ENCODE results near the gene RSAD2.

RSAD2 gene

GRCh38 chr2:6879011-6879410, 1.4 kb downstream of the RSAD2 start:
- H3K9me2 ChIP-seq (replicated peaks; ENCODE audit: insufficient read depth, low read length), result no peaks in the 10 kb centered on the region
- peaks cover 17% of the 10 kb centered on the region for H3K4me1 ChIP-seq (ENCODE audit: low read length)
- H4K20me1 ChIP-seq (ENCODE audit: insufficient read depth, low read length), result no peaks in the 10 kb centered on the region
- no peak for TF ChIP-seq EZH2 (optimal IDR thresholded peaks at IDR 0.05; ENCODE audit: low read depth, low read length)
- TF ChIP-seq CTCF (IDR thresholded peaks at IDR 0.05; ENCODE audit: low read length), result no peak
- no peak for TF ChIP-seq EZH2phosphoT487 (IDR thresholded peaks at IDR 0.05; ENCODE audit: low read length)
- no peak overlapping the region for H2AFZ ChIP-seq (ENCODE audit: low read length)
- no peaks in the 10 kb centered on the region for H3K36me3 ChIP-seq (replicated peaks; ENCODE audit: insufficient read depth, low read length)
- H3K4me2 ChIP-seq (ENCODE audit: low read depth, low read length), result no peak overlapping the region
- H3K27ac ChIP-seq (ENCODE audit: low read length), result no peak overlapping the region
- no peaks in the 10 kb centered on the region for H3K27me3 ChIP-seq (replicated peaks; ENCODE audit: insufficient read depth, low read length)
- peaks cover 8% of the 10 kb centered on the region for H3F3A ChIP-seq (ENCODE audit: insufficient read depth, low read length)
- no peak for DNase-seq
- no peak overlapping the region for H3K9ac ChIP-seq (ENCODE audit: low read length)
- no peaks in the 10 kb centered on the region for H3K79me2 ChIP-seq (ENCODE audit: low read length)
- no peak overlapping the region for H3K4me3 ChIP-seq (ENCODE audit: low read length)
- H3K9me3 ChIP-seq (replicated peaks; ENCODE audit: insufficient read depth, low read length), result no peaks in the 10 kb centered on the region

DNA sequence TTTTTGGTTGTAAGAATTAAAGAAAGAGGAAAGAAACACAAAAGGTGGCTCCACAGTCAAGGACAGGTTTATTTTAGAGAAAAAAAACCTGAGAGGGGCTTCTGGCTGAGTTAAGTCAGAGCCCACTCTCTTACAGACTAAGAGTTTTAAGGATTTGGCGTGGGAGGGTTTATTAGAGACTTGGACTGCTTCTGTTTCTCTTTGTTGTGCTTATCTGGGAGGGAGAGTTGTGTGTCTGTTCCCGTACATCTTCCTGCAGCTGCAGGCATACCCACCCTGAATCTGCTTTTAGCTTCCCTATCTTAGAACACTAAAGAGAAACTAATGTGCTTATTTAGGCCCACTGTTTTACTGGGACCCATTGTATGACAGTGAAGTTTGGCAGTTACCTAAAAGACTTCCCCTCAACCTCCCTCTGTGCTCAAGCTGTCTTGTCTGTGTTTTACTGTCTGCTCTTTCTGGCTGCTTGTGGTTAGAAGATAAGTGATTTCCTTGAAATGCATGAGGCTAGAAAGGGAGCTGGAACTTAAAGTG, 2.7 kb downstream of the RSAD2 start:
- no peak for DNase-seq
- Histone ChIP-seq H3K27me3 (replicated peaks; ENCODE audit: insufficient read depth, low read length) (no peaks in the 10 kb centered on the region), H3K9ac (ENCODE audit: low read length) (no peak overlapping the region), H3K4me3 (ENCODE audit: low read length) (no peak overlapping the region), H4K20me1 (ENCODE audit: insufficient read depth, low read length) (no peaks in the 10 kb centered on the region), H3K4me1 (ENCODE audit: low read length) (peaks cover 17% of the 10 kb centered on the region), H3K79me2 (ENCODE audit: low read length) (no peaks in the 10 kb centered on the region), H3F3A (ENCODE audit: insufficient read depth, low read length) (peaks cover 8% of the 10 kb centered on the region), H3K9me3 (replicated peaks; ENCODE audit: insufficient read depth, low read length) (no peaks in the 10 kb centered on the region), H3K27ac (ENCODE audit: low read length) (no peak overlapping the region), H3K4me2 (ENCODE audit: low read depth, low read length) (no peak overlapping the region), H3K36me3 (replicated peaks; ENCODE audit: insufficient read depth, low read length) (no peaks in the 10 kb centered on the region), H2AFZ (ENCODE audit: low read length) (no peak overlapping the region), H3K9me2 (replicated peaks; ENCODE audit: insufficient read depth, low read length) (no peaks in the 10 kb centered on the region)
- TF ChIP-seq CTCF (IDR thresholded peaks at IDR 0.05; ENCODE audit: low read length), result no peak
- no peak for TF ChIP-seq EZH2 (optimal IDR thresholded peaks at IDR 0.05; ENCODE audit: low read depth, low read length)
- TF ChIP-seq EZH2phosphoT487 (IDR thresholded peaks at IDR 0.05; ENCODE audit: low read length), result no peak

DNA sequence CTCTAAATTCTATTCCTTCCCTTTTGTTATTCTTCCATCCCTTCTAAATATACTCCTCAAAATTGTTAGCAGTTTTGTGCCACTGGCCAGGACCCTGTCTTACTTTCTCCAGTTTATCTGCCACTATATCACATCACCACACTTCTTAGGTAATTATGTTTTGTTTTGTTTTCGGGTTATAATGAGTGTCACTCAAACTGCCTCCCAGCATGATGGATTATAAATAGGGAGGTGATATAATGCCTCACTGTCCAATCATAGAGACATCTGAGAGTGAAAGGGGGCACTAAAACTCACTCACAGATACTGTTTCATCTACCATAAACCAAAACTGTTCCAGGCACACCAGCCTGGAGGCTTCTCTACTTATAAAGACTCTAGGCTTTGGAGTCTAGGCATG, 3.5 kb downstream of the RSAD2 start:
- Histone ChIP-seq H3K27ac (ENCODE audit: low read length) (no peak overlapping the region), H2AFZ (ENCODE audit: low read length) (no peak overlapping the region), H3F3A (ENCODE audit: insufficient read depth, low read length) (peaks cover 8% of the 10 kb centered on the region), H3K9ac (ENCODE audit: low read length) (no peak overlapping the region), H3K9me3 (replicated peaks; ENCODE audit: insufficient read depth, low read length) (no peaks in the 10 kb centered on the region), H3K9me2 (replicated peaks; ENCODE audit: insufficient read depth, low read length) (no peaks in the 10 kb centered on the region), H3K4me2 (ENCODE audit: low read depth, low read length) (no peak overlapping the region), H3K27me3 (replicated peaks; ENCODE audit: insufficient read depth, low read length) (no peaks in the 10 kb centered on the region), H3K4me3 (ENCODE audit: low read length) (no peak overlapping the region), H3K4me1 (ENCODE audit: low read length) (peaks cover 17% of the 10 kb centered on the region), H4K20me1 (ENCODE audit: insufficient read depth, low read length) (no peaks in the 10 kb centered on the region), H3K36me3 (replicated peaks; ENCODE audit: insufficient read depth, low read length) (no peaks in the 10 kb centered on the region), H3K79me2 (ENCODE audit: low read length) (no peaks in the 10 kb centered on the region)
- no peak for TF ChIP-seq CTCF (IDR thresholded peaks at IDR 0.05; ENCODE audit: low read length)
- TF ChIP-seq EZH2 (optimal IDR thresholded peaks at IDR 0.05; ENCODE audit: low read depth, low read length), result no peak
- TF ChIP-seq EZH2phosphoT487 (IDR thresholded peaks at IDR 0.05; ENCODE audit: low read length), result no peak
- DNase-seq, result no peak

Measured in MM.1S (cell line).